NCI-H2196 (cell line): ENCODE data around the gene LCE1F.

Experiments used
- DNase-seq: peaks from one replicate; lab custom pipeline; 2025; ENCODE audit not compliant: unreplicated experiment; lab: John Stamatoyannopoulos, UW

Gene LCE1F

GRCh38 chr1:152770411-152770810, 4.5 kb upstream of the LCE1F start:
- DNase-seq = no peak

- no peak for DNase-seq
Observed at GRCh38 chr1:152776361-152776760, 1.4 kb downstream of the LCE1F start.

- no peak for DNase-seq
Observed at GRCh38 chr1:152777510-152778137, 2.7 kb downstream of the LCE1F start.

GRCh38 chr1:152783095-152783494, 8.2 kb downstream of the LCE1F start:
- DNase-seq = no peak

- DNase-seq = no peak
Observed at GRCh38 chr1:152786077-152786476, 11.1 kb downstream of the LCE1F start, which contains the start of gene LCE1E. LCE1E (plus strand) TSS chr1:152786257; CDS start chr1:152787300, 1,043 bp downstream.

- DNase-seq = no peak
Observed at GRCh38 chr1:152795686-152796085, 20.7 kb downstream of the LCE1F start.

GRCh38 chr1:152796421-152796820, 21.5 kb downstream of the LCE1F start, which contains the start of gene LCE1D:
LCE1D (plus strand) TSS chr1:152796721; CDS start chr1:152797795, 1,074 bp downstream.
- no peak for DNase-seq

GRCh38 chr1:152801333-152801732, 26.4 kb downstream of the LCE1F start:
- no peak for DNase-seq

- no peak for DNase-seq
Observed at GRCh38 chr1:152806576-152806975, 31.6 kb downstream of the LCE1F start, which contains the start of gene LCE1C. LCE1C (minus strand) TSS chr1:152806651; CDS start chr1:152805478, 1,173 bp downstream.

GRCh38 chr1:152811050-152811449, 36.1 kb downstream of the LCE1F start:
- DNase-seq = no peak

- no peak for DNase-seq
Observed at GRCh38 chr1:152811671-152812070, 36.7 kb downstream of the LCE1F start, which contains the start of gene LCE1B. LCE1B (plus strand) TSS chr1:152811971; CDS start chr1:152812447, 476 bp downstream.

- DNase-seq = no peak
Observed at GRCh38 chr1:152817309-152817708, 42.4 kb downstream of the LCE1F start.

GRCh38 chr1:152823294-152823693, 48.4 kb downstream of the LCE1F start:
- DNase-seq = no peak

GRCh38 chr1:152824964-152825363, 50.0 kb downstream of the LCE1F start:
- no peak for DNase-seq
